Karpas-422 (cell line): ENCODE results near the gene PLA2G2F. TPM values are rescaled to one million over a fixed set of nuclear protein-coding genes. Genes with fewer than 3 reads are reported as not detected.

Source experiments
- DNase-seq: peaks from one replicate; pipeline ENCODE4 v3.0.0-alpha.2; 2015
- H2AFZ ChIP-seq: fragments of 200-600 bp; sonication (generic); 2 replicates; pipeline ENCODE4 v1.6.1; 2014; ENCODE audit warnings: antibody characterized with exemption, low read length, mixed read lengths
- H3K27ac ChIP-seq: fragments of 200-600 bp; sonication (generic); 2 replicates; pipeline ENCODE4 v1.5.1; 2014; ENCODE audit warnings: mild to moderate bottlenecking, low read length, moderate library complexity
- H3K27me3 ChIP-seq: fragments of 200-600 bp; sonication (generic); 2 replicates; pipeline ENCODE4 v1.6.1; 2014; ENCODE audit warnings: low read length, mixed read lengths
- H3K36me3 ChIP-seq: fragments of 200-600 bp; sonication (generic); 2 replicates; pipeline ENCODE4 v1.6.1; 2014; ENCODE audit warnings: low read length, mixed read lengths; ENCODE audit not compliant: insufficient read depth
- H3K4me1 ChIP-seq: fragments of 200-600 bp; sonication (generic); 2 replicates; pipeline ENCODE4 v1.6.1; 2014; ENCODE audit warnings: mild to moderate bottlenecking, low read length, mixed read lengths
- H3K4me2 ChIP-seq: fragments of 200-600 bp; sonication (generic); 2 replicates; pipeline ENCODE4 v1.6.1; 2014; ENCODE audit warnings: low read length, low read depth, mild to moderate bottlenecking; ENCODE audit not compliant: poor library complexity, severe bottlenecking
- H3K4me3 ChIP-seq: fragments of 200-600 bp; sonication (generic); 2 replicates; pipeline ENCODE4 v1.5.1; 2014; ENCODE audit warnings: mild to moderate bottlenecking, antibody characterized with exemption, low read length, mixed read lengths
- H3K79me2 ChIP-seq: fragments of 200-600 bp; sonication (generic); 2 replicates; pipeline ENCODE4 v1.6.1; 2014; ENCODE audit warnings: mild to moderate bottlenecking, low read length, mixed read lengths
- H3K9ac ChIP-seq: fragments of 200-600 bp; sonication (generic); 2 replicates; pipeline ENCODE4 v1.6.0; 2014; ENCODE audit warnings: low read length
- H3K9me2 ChIP-seq: fragments of 200-600 bp; sonication (generic), shearing (Covaris generic); replicated peaks from 2 replicates; pipeline ENCODE4 v1.6.0; 2014; ENCODE audit warnings: mild to moderate bottlenecking, low read length, moderate library complexity; ENCODE audit not compliant: insufficient read depth
- H3K9me3 ChIP-seq: fragments of 300-700, 200-600 bp; sonication (generic); 2 replicates; pipeline ENCODE4 v1.6.1; 2014; ENCODE audit warnings: low read length, mixed read lengths
- H4K20me1 ChIP-seq: fragments of 200-600 bp; sonication (generic); 2 replicates; pipeline ENCODE4 v1.6.1; 2014; ENCODE audit warnings: mild to moderate bottlenecking, antibody characterized with exemption, low read length, low read depth; ENCODE audit not compliant: insufficient read depth
- total RNA-seq: library from RNA; depleted of rRNA; stranded (reverse); fragments of >200 nt; shearing (Covaris generic); gene quantifications from 2 replicates; pipeline ENCODE4 v1.2.3, GENCODE V29; 2014; ENCODE audit warnings: low replicate concordance

PLA2G2F gene
- total RNA-seq, 1 experiment from 2014 or later, result not detected

DNA sequence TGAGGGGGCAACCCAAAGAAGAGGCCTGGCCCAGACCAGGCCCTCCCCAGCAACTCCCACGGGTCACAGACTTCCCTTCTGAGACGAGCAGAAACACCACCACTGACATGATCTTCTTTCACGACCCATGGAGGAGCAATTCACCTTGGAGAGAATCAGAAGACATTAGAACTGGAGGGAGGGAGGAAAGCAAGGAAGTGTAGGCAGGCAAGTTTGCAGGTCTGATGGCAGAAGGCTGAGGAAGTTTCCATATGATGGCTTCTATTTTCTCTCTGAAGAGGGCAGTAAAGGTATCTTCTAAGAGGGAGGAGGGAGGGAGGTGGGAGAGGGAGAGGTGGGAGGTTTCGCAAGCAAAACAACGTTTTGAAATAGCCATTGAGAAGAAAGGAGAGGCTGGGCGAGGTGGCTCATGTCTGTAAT is 45.4 kb downstream of the PLA2G2F start:
- Histone ChIP-seq H3K9me2 (no peaks in the 10 kb centered on the region), H3K9ac (no peak overlapping the region), H2AFZ (no peak overlapping the region), H3K36me3 (no peaks in the 10 kb centered on the region), H3K9me3 (no peaks in the 10 kb centered on the region), H3K4me2 (no peak overlapping the region), H3K27me3 (no peaks in the 10 kb centered on the region), H3K4me1 (peaks cover 17% of the 10 kb centered on the region), H3K4me3 (no peak overlapping the region), H4K20me1 (no peaks in the 10 kb centered on the region), H3K79me2 (no peaks in the 10 kb centered on the region), H3K27ac (no peak overlapping the region)
- DNase-seq, result no peak

DNA sequence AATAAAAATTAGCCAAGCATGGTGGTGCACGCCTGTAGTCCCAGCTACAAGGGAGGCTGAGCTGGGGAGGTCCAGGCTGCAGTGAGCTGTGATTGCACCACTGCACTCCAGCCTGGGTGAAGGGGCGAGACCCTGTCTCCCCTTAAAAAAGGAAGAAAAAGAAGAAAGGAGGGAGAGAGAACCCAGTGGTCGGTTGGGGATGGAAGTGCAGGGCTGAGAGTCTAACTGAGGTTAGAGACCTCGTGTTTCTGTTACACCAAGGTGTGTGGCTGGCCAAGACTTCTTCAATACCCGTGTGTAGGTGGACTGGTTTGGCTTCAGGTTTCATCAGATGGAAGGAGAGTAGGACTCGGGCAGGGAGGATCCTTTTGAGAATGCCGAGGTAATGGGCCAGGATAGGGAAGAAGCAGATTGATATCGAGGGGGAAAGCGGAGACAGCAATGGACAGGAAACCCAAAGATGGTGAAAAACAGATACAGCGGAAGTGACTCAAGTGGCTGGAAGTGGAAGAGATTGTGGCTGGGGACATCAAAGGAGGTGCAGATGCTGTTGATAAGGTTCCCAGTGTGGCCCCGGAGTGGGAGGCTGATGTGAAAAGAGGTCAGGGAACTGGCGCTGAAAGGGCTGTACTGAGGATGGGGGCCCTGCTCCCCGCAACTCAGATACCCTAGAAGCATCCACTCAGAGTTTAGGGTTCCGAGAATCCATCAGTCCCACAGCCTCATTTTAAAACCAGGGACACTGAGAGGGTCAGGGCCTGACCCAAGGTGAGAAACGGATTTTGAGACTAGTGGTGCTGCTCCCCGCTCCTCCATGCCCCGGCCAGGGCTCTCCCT is 46.1 kb downstream of the PLA2G2F start:
- H4K20me1 ChIP-seq, result no peaks in the 10 kb centered on the region
- H3K9me3 ChIP-seq, result no peaks in the 10 kb centered on the region
- H3K4me1 ChIP-seq, result peaks cover 24% of the 10 kb centered on the region
- H3K4me2 ChIP-seq, result no peak overlapping the region
- no peak overlapping the region for H3K9ac ChIP-seq
- H3K27me3 ChIP-seq, result no peaks in the 10 kb centered on the region
- H3K4me3 ChIP-seq, result no peak overlapping the region
- H3K9me2 ChIP-seq, result no peaks in the 10 kb centered on the region
- no peaks in the 10 kb centered on the region for H3K36me3 ChIP-seq
- H2AFZ ChIP-seq, result no peak overlapping the region; the same call in 1 of the 2 replicates
- H3K79me2 ChIP-seq, result no peaks in the 10 kb centered on the region
- DNase-seq, result no peak
- no peak overlapping the region for H3K27ac ChIP-seq

DNA sequence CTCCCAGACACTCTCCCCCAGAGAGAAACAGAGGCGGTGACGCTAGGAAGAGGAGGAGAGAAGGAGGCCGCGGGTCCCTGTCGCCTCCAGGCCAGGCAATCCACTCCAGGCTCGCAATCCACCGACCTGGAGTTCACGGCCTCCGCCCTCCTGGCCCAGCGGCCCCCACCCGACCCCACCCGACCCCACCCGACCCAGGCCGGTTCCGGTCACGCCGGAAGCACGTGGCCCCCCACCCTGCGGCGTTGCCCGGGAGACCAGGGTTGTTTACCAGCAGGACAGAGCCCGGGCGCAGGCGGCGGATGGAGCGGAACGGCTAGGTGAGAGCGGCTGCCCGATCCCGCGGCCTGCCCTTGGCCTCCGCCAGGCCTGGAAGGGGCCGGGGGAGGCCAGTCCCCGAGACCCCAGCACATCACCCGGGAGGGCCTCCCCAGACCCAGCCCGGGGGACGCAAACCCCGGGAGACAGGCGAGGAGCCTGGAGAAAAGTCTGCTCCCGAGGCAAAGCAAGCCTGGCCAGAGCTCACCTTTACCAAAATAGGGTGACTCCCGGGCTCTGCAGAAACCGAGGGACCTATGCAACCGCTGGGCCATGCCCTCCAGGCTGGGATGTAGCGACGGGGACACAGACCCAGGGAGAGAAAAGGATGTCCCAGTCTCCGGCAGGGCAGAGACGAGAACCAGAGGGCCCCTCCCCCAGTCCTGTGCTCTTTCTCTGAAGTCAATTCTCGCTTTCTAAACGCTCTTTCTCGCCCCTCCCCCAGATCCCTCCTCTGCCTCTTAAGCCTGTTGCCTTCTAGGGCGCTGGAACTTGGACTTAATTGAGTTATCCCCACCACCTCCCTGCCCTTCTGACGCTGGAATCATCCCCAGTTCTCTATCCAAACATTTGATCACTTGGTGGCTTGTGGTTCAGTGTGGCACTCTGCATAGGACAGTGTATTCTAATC is 47.0 kb downstream of the PLA2G2F start, which contains the start of the genes PLA2G2C and UBXN10:
TSS of gene PLA2G2C (minus strand) at position 685 of the 949 bp plus-strand sequence. CDS start 9,155 bp downstream, outside the sequence.
TSS of gene UBXN10 (plus strand) at position 263 of the 949 bp plus-strand sequence. CDS start 4,466 bp downstream, outside the sequence.
- no peak for DNase-seq

DNA sequence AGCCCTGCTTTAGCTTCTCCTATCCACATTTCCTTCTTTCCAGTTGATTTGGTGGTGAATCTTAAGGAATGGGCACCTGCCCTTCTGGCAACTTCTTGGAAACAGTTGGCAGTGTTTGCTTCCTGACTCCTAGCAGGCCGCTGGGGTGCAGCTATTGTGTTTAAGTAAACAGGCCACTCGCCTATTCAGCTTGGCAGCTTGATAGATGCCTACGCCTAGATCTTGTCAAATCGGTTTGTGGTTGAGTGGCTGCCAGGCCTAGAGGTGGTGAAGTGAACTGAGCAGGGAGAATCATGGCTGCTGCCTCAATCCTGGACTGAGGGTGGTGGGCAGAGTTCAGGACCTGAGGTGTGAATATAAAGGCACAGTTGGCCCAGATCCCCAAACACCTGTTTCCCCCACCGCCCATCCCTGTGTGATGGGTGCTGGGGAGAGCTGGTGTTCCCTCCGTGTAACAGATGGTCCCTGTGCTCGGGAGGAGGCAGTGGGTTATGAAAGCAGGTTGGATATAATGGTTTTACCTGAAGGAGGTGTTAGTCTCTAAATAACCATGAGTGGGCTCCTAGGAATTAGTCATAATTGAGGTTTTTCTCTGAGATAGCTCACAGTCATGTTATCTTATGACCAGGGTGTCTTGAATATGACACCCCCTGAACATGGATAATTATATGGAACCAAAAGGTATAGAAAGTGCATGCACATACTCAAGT is 48.1 kb downstream of the PLA2G2F start:
- Histone ChIP-seq H3K9ac (no peak overlapping the region), H2AFZ (no peak overlapping the region), H3K9me3 (no peaks in the 10 kb centered on the region), H3K4me3 (no peak overlapping the region), H3K4me1 (peaks cover 29% of the 10 kb centered on the region), H3K36me3 (no peaks in the 10 kb centered on the region), H4K20me1 (no peaks in the 10 kb centered on the region), H3K27me3 (no peaks in the 10 kb centered on the region), H3K27ac (no peak overlapping the region), H3K9me2 (no peaks in the 10 kb centered on the region), H3K79me2 (no peaks in the 10 kb centered on the region), H3K4me2 (no peak overlapping the region)
- no peak for DNase-seq

More for the DNA sequence above, 47.0 kb downstream of the PLA2G2F start, which contains the start of the genes PLA2G2C and UBXN10:
- H3K4me3 ChIP-seq, result no peak within 1 kb of the TSS
- no peak within 1 kb of the TSS; the same call in 1 of the 2 replicates for H2AFZ ChIP-seq
- H3K79me2 ChIP-seq, result no peaks in the 10 kb centered on the region
- H3K9me3 ChIP-seq, result no peaks in the 10 kb centered on the region
- no peak within 1 kb of the TSS for H3K4me2 ChIP-seq
- no peaks in the 10 kb centered on the region for H4K20me1 ChIP-seq
- H3K36me3 ChIP-seq, result no peaks in the 10 kb centered on the region
- peaks cover 29% of the 10 kb centered on the region for H3K4me1 ChIP-seq
- no peaks in the 10 kb centered on the region for H3K27me3 ChIP-seq
- no peaks in the 10 kb centered on the region for H3K9me2 ChIP-seq
- H3K9ac ChIP-seq, result no peak within 1 kb of the TSS
- H3K27ac ChIP-seq, result no peak within 1 kb of the TSS

DNA sequence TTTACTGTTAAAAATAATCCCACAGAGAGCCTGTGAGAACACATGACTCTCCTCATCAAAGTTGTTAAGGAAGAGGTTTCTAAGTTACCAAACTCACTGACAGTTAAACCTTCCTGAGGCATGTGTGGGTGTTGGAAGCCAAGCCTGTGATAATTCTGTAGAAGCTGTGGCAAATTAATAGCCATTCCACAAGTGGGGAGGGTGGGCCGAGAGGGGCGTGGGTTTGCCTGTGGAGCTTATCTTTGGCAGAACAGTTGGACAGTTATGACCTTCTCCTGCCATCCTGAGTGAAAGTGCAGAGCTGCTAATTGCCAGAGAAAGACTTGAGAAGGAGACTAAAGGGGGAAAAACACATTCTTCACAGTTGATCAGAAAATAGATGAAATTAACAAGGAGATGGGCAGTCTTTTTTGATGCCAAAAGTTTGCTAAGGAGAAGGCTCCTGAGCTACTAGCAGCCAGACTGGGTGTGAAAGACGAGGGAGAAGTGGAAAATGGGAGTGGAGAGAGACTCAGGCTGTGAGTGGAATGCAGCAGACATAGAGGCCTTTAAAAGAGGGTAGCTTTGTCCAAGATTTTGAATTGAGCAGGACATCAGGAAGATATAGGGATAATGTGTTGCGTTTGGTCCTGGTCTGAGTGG is 48.8 kb downstream of the PLA2G2F start:
- H2AFZ ChIP-seq, result no peak overlapping the region; the same call in 1 of the 2 replicates
- no peak for DNase-seq

DNA sequence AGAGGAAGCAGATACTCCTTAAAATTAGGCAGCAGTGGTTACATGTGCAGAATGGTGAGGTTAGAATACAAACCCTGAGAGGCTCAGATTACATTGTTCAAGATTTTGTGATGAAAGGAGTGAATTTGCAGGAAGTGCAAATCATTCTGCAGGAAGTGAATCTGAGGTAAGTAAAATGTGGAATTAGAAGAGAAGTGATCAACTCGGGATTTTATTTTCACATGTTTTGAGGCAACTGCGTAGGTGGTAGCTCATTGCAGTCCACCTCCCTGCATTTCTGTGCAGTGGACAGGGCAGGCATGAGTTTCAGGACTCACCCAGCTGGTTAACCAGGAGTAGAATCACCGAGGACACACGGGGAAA is 49.3 kb downstream of the PLA2G2F start:
- Histone ChIP-seq H4K20me1 (no peaks in the 10 kb centered on the region), H3K4me2 (peak overlapping the region; percentile 2), H3K9me3 (no peaks in the 10 kb centered on the region), H3K4me3 (no peak overlapping the region), H3K27ac (no peak overlapping the region), H3K4me1 (peaks cover 29% of the 10 kb centered on the region), H3K79me2 (no peaks in the 10 kb centered on the region), H3K36me3 (no peaks in the 10 kb centered on the region), H3K9ac (no peak overlapping the region), H3K27me3 (no peaks in the 10 kb centered on the region), H2AFZ (no peak overlapping the region; the same call in 1 of the 2 replicates), H3K9me2 (no peaks in the 10 kb centered on the region)
- DNase-seq, result no peak

More for the DNA sequence above, 48.8 kb downstream of the PLA2G2F start:
- Histone ChIP-seq H3K4me3 (no peak overlapping the region), H3K36me3 (no peaks in the 10 kb centered on the region), H3K4me2 (peak overlapping the region; percentile 2), H4K20me1 (no peaks in the 10 kb centered on the region), H3K27ac (no peak overlapping the region), H3K9me2 (no peaks in the 10 kb centered on the region), H3K79me2 (no peaks in the 10 kb centered on the region), H3K9me3 (no peaks in the 10 kb centered on the region), H3K9ac (no peak overlapping the region), H3K4me1 (peaks cover 29% of the 10 kb centered on the region), H3K27me3 (no peaks in the 10 kb centered on the region)

DNA sequence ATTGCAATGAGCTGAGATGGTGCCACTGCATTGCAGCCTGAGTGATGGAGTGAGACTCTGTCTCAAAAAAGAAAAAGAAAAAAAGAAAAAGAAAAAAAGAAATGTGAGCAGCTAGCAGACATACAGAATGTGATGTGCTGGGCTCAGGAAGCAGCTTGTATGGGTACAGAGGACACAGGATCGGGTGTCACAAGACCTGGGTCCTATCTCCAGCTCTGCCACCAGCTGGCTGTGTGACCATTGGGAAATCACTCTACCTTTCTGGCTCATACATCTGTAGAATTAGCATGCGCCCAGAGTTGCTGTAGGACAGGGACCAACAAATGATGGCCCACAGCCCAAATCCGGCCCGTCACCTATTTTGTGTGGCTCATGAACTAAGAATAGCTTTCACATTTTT is 50.5 kb downstream of the PLA2G2F start:
- Histone ChIP-seq H3K4me1 (peaks cover 35% of the 10 kb centered on the region), H3K9me3 (no peaks in the 10 kb centered on the region), H3K36me3 (no peaks in the 10 kb centered on the region), H3K27me3 (no peaks in the 10 kb centered on the region), H3K9ac (no peak overlapping the region), H2AFZ (no peak overlapping the region), H3K4me3 (no peak overlapping the region), H3K9me2 (no peaks in the 10 kb centered on the region), H3K4me2 (peak overlapping the region; percentile 6), H3K79me2 (no peaks in the 10 kb centered on the region), H3K27ac (no peak overlapping the region), H4K20me1 (no peaks in the 10 kb centered on the region)
- peak; percentile 49 for DNase-seq
